Stimulated activated CD4-positive, alpha-beta T cell treated with anti-CD3 and anti-CD28 coated beads, Interleukin-2, amount 100 ng/mL, for 48 hours (primary cell): ENCODE data around the gene SLC44A2.

Source experiments
- DNase-seq, 2 donors: peaks; one replicate each; pipeline ENCODE4 v3.0.0-alpha.2; 2020

SLC44A2 gene

GRCh38 chr19:10625003-10625761 is at the start of gene SLC44A2:
TSS of gene SLC44A2 (plus strand) at chr19:10625553. CDS start at chr19:10625634, 81 bp downstream.
- no peak for DNase-seq

DNA sequence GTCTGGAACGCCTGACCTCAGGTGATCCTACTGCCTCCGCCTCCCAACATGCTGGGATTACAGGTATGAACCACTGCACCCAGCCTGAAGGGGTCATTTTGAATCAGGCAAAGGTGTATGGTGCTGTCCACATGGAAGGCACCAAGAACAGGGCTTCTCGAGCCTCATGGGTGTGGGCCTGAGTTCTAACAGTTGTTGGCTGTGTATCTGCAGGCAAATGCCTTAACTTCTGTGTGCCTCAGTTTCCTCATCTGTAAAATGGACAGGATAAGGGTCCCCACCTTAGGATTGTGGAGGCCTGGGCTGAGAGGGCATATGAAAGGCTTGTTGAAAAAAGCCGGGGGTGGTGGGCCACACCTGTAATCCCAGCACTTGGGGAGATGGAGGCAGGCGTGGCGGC is 47.4 kb upstream of the SLC44A2 start:
- no peak for DNase-seq

GRCh38 chr19:10580979-10581631 is 44.2 kb upstream of the SLC44A2 start:
- DNase-seq: peak; percentile 89 to 90

- DNase-seq: no peak
These were observed 43.3 kb upstream of the SLC44A2 start for GRCh38 chr19:10582091-10582490.

DNA sequence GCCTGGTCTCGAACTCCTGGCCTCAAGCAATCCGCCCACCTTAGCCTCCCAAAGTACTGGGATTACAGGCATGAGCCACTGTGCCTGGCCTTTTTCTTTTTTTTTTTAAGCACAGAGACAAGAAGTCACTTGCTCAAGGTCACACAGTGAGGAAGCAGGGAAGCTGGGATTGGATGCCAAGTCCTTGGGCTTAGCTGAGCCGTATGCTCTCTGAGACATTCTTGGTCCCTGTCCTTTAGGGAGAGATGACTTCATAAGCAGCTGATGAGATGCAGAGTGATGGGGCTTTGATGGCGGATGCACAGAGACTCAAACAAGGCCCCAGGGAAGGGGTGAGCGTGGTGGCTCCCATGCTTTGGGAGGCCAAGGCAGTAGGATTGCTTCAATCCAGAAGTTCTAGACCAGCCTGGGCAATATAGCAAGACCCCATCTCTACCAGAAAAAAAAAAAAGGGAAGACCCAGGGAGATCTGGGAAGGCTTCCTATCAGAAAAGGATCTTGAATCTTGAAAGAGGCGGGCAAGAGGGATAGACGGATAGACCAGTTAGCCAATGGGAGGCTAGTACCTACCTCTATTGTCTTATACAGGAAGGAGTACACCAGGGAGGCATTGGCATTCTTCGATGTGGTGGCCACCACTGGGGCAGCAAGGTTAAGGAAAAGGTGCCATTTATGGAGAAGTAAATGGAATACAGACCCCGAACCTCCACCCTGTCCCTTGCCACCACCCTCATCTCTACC is 42.1 kb upstream of the SLC44A2 start:
- DNase-seq: no peak

GRCh38 chr19:10586396-10586795 is 39.0 kb upstream of the SLC44A2 start:
- DNase-seq: no peak

DNA sequence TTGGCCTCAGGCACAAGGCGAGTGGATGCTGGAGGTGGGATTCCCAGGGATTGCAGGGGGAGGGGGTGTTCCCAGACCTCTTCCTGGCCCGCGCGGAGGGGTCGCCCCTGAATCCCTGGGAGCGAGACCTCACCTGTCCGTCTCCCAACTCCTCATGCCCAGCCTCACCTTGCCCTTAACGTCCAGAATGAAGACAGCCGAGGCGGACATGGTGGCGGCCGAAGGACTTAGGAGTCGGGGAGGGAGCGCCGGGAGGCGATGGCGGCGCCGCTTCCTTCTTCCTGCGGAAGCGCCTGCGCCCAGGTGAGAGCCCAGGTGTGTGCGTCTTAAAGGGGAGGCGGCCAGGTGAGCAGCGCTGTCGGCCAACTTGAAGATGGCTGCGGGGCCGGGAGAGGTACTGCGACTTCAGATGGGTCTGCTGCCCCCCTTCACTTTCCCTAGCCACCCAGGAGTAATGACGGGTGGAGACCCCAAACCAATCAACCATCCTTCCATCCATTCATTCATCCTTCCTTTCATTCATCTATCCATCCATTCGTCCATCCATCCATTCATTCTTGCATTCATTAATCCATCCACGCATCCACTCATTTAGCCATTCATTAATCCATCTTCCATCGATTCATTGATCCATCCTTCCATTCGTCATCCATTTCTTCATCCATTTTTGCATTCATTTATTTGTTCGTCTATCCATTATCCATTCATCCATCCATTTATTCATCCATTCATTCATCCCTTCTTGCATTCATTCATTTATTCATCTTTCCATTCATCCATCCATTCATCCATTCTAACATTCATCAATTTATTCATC is 38.1 kb upstream of the SLC44A2 start, which contains the start of gene AP1M2:
AP1M2 (minus strand) TSS at position 291 of the 817 bp plus-strand sequence; CDS start at position 210, 81 bp downstream.
- no peak for DNase-seq

GRCh38 chr19:10587839-10588150 is 37.6 kb upstream of the SLC44A2 start:
- no peak for DNase-seq

DNA sequence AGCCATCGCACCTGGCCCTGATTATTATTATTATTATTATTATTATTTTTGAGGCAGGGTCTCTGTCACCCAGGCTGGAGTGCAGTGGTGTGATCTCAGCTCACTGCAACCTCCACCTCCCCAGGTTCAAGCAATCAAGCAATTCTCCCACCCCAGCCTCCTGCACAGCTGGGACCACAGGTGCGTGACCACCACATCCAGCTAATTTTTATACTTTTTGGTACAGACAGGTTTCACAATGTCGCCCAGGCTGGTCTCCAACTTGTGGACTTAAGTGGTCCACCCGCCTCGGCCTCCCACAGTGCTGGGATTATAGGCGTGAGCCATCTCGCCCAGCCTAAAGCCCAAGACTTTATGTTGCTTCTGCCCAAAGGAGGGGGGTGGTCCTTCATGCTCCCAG is 32.2 kb upstream of the SLC44A2 start:
- DNase-seq: no peak

GRCh38 chr19:10593820-10594637 is 31.3 kb upstream of the SLC44A2 start:
- no peak for DNase-seq

DNA sequence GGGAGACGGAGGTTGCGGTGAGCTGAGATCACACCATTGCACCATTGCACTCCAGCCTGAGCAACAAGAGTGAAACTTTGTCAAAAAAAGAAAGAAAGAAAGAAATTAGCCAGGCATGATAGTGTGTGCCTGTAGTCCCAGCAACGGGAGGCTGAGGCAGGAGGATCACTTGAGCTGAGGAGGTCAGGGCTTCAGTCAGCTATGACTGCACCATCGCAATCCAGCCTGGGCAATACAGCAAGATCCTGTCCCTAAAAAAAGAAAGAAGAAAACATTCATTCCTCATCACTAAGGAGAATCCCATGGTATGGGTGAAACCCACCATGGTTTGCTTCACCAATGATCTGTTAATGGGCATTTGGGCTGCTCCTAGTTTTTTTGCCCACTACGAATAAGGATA is 25.2 kb upstream of the SLC44A2 start:
- DNase-seq: no peak

DNA sequence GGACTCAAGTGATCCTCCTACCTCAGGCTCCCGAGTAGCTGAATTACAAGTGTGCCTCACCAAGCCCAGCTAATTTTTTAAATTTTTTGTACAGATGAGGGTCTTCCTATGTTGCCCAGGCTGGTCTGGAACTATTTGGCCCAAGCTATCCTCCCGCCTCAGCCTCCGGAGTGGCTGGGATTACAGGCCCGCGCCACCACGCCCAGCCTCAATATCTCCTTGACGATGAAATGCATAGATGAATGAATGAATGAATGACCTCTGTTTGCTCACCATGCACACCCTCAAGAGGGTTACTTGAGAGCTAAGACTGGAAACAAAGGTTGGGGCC is 23.4 kb upstream of the SLC44A2 start:
- no peak for DNase-seq

- DNase-seq: peak; percentile 89 to 93
These were observed 22.8 kb upstream of the SLC44A2 start for GRCh38 chr19:10602330-10603083.

GRCh38 chr19:10603084-10603872 is 22.1 kb upstream of the SLC44A2 start:
- peak; percentile 50 to 51 for DNase-seq

- DNase-seq: no peak
These were observed 21.4 kb upstream of the SLC44A2 start for GRCh38 chr19:10603873-10604459.

DNA sequence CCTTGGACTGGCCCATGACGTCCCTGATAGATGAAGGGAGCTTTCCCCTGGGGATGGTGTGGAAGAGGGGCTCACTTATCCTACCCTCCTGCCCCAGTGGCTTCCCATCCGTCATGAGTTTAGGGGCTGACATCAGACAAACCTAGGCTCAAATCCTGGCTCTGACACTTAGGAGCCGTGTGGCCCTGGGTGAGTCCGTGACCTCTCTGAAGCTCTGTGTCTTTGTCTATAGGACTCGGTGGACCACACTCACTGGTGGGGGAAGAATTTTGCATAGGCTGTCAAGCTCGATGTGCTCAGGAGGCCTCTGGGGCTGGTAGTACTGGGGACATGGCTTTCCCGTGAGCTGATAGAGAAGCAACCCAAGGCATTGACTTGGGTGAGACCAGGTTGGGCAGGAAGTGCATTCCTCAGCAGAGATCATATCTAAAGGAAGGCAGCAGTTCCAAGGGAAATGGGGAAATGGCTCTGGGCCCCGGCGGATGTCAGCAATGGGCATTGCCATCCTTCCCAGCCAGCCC is 20.8 kb upstream of the SLC44A2 start:
- DNase-seq: no peak

DNA sequence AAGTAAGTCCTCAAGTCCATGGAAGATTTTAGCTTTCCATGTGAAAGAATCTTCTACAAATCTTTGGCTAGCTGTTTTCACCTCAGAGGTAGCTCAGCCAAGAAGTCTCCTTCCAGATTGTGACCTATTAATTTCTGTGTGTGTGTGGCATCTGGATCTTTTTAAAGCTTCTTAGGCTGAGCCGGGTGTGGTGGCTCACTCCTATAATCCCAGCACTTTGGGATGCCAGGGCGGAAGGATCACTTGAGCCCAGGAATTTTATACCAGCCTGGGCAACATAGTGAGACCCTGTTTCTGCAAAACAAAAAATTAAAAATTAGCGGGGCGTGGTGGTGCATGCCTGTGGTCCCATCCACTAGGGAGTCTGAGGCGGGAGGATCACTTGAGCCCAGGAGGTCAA is 13.4 kb upstream of the SLC44A2 start:
- DNase-seq: no peak

DNA sequence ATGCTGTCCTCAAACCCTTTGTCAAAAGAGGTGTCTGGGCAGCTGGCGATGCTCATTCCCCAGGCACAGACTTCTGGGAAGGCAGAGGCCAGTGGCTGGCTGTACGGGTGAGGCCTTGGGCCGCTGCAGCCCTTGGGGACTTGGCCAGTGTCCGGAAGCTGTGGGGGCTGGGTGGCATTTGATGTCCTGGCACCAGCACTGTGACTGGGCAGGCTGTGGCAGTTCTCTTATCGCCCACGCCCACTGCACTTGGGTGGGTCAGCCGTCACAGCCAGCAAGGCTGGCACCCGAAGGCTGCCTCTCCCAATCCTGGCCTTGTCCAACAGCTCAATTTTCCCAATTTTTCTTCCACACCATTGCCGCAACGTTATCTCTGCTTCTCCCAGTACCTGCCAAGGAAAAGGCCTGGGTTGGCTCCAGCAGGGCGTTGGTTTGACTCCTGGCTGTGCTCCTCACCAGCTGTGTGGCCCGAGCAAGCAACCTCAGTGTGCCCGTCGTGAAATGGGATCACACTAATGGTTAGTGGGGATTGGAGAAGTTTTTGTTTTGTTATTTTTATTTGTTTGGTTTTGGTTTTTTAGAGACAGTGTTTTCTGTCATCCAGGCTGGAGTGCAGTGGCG is 12.7 kb upstream of the SLC44A2 start:
- no peak for DNase-seq

DNA sequence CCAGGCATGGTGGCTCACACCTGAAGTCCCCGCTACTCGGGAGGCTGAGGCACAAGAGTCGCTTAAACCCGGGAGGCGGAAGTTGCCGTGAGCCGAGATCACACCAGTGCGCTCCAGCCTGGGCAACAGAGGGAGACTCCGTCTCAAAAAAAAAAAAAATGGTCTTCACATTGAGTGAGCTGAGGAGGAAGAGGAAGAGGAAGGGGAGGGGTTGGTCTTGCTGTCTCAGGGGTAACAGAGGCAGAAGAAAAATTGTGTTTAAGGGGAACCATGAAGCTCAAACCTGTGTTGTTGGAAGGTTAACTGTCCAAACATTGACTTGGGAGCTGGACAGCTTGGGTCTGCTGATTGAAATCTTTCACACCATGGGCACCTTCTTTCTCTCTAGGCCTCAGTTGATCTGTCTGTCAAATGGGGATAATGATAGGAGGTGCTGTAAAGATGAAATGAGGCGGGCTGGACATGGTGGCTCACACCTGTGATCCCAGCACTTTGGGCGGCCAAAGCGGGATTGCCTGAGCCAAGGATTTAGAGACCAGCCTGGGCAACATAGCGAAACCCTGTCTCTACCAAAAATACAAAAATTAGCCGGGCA is 9.8 kb upstream of the SLC44A2 start:
- DNase-seq: no peak
